Ascending aorta (tissue), 2 donors: ENCODE data around the gene B3GLCT. TPM values are rescaled to one million over a fixed set of nuclear protein-coding genes. Genes with fewer than 3 reads are reported as not detected.

Experiments
- DNase-seq, 2 donors: peaks; one replicate each; pipeline ENCODE4 v3.0.0-alpha.2; 2019; ENCODE audit warnings: low spot score in 2 of 2
- H3K27ac ChIP-seq, 2 donors: fragments of 200-600 bp; sonication (generic); one replicate each; pipeline ENCODE4 v1.5.1; 2016 to 2017; ENCODE audit warnings: mild to moderate bottlenecking in 1 of 2
- H3K27me3 ChIP-seq: fragments of 200-600 bp; sonication (generic); one replicate; pipeline ENCODE4 v1.5.1; 2017
- H3K36me3 ChIP-seq, 2 donors: fragments of 200-600 bp; sonication (generic); one replicate each; pipeline ENCODE4 v1.5.1; 2016
- H3K4me1 ChIP-seq, 2 donors: fragments of 200-600 bp; sonication (generic); one replicate each; pipeline ENCODE4 v1.5.1; 2016 to 2017; ENCODE audit warnings: mild to moderate bottlenecking in 1 of 2
- H3K4me3 ChIP-seq, 2 donors: fragments of 200-600 bp; sonication (generic); one replicate each; pipeline ENCODE4 v1.5.1; 2016 to 2017; ENCODE audit warnings: mild to moderate bottlenecking in 1 of 2
- H3K9me3 ChIP-seq, 2 donors: fragments of 200-600 bp; sonication (generic); one replicate each; pipeline ENCODE4 v1.5.1; 2016
- CTCF ChIP-seq, 3 experiments: fragments of 200-600 bp in 2 of 3; fragments of 450-650 bp in 1 of 3; sonication (generic) in 2 of 3; IDR thresholded peaks; one replicate each; pipeline ENCODE4 v1.5.1; 2016 to 2019; ENCODE audit warnings: antibody characterized with exemption in 3 of 3, mild to moderate bottlenecking in 1 of 3, moderate library complexity in 1 of 3
- intact Hi-C: fragments of 100-400 bp; cut with DNase I; formaldehyde crosslinking; loops from one replicate; pipeline ENCODE4 v1.15.1; 2023
- total RNA-seq: library from RNA; depleted of rRNA; stranded (reverse); fragments of >200 nt; gene quantifications from one replicate; pipeline ENCODE4 v1.1.0, GENCODE V29; 2016

Gene B3GLCT
- total RNA-seq, 1 donor from 2014 or later = 8.8 TPM

GRCh38 chr13:31168166-31168565 is 31.6 kb upstream of the B3GLCT start:
- Histone ChIP-seq H3K4me1 (no peaks in the 10 kb centered on the region), H3K27ac (no peak overlapping the region), H3K27me3 (no peaks in the 10 kb centered on the region), H3K9me3 (no peaks in the 10 kb centered on the region), H3K4me3 (no peak overlapping the region), H3K36me3 (no peaks in the 10 kb centered on the region)
- no peak for DNase-seq
- intact Hi-C loops = loop anchor here (10.0 kb wide), 2 partner anchors 703 to 1147 kb away; partner anchors contain the start of genes BRCA2, HMGB1 and ZAR1L
- TF ChIP-seq CTCF (IDR thresholded peaks at IDR 0.05) = no peak

GRCh38 chr13:31168736-31169135 is 31.0 kb upstream of the B3GLCT start:
- H3K9me3 ChIP-seq = no peaks in the 10 kb centered on the region
- H3K36me3 ChIP-seq = no peaks in the 10 kb centered on the region
- no peak for TF ChIP-seq CTCF (IDR thresholded peaks at IDR 0.05)
- H3K4me1 ChIP-seq = no peaks in the 10 kb centered on the region
- H3K27me3 ChIP-seq = no peaks in the 10 kb centered on the region
- no peak overlapping the region for H3K27ac ChIP-seq
- H3K4me3 ChIP-seq = no peak overlapping the region
- no peak for DNase-seq
- intact Hi-C loops = loop anchor here (10.0 kb wide), 2 partner anchors 704 to 1146 kb away; partner anchors contain the start of genes BRCA2, HMGB1 and ZAR1L

DNA sequence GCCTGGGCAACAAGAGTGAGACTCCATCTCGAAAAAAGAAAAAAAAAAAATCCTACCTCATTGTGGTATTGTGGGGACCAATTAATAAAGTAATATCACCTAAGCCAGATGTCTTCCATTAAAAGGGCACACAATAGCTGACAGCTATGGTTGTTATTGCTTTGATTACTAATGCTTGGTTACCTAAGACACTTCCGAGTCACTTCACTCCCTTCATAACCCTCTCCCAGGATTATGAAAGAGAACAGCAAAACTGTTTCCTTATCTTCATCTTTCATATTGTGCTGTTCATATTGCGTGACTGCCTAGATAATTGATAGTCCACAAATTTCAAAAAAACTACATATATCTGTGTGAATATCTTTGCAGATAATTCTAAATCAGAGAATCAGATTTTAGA is 27.8 kb upstream of the B3GLCT start:
- H3K36me3 ChIP-seq = no peaks in the 10 kb centered on the region
- DNase-seq = no peak
- H3K27me3 ChIP-seq = no peaks in the 10 kb centered on the region
- H3K4me3 ChIP-seq = no peak overlapping the region
- H3K4me1 ChIP-seq = no peaks in the 10 kb centered on the region
- intact Hi-C loops = no loop called here
- no peaks in the 10 kb centered on the region for H3K9me3 ChIP-seq
- H3K27ac ChIP-seq = no peak overlapping the region
- no peak for TF ChIP-seq CTCF (IDR thresholded peaks at IDR 0.05)

DNA sequence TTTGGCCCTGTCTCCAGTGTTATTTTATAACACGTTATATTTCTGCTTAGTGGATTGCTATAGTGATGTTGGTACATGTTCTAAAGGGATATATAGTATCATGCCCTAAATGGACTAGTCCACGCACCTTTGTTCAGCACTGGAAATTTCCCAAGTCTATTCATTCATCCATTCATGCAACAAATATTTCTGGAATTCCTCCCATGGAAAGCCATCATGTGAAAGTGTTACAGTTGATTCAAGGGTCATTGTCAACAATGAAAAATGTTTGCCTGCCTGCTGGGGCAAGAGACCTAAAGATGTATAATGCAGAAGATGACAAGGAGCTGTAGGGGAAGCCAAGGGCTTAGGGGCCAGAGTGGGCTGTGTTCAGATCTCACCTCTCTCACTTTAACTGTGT is 27.2 kb upstream of the B3GLCT start:
- no peak for DNase-seq
- Histone ChIP-seq H3K27ac (no peak overlapping the region), H3K27me3 (no peaks in the 10 kb centered on the region), H3K36me3 (no peaks in the 10 kb centered on the region), H3K9me3 (no peaks in the 10 kb centered on the region), H3K4me1 (no peaks in the 10 kb centered on the region), H3K4me3 (no peak overlapping the region)
- no peak for TF ChIP-seq CTCF (IDR thresholded peaks at IDR 0.05)
- intact Hi-C loops = no loop called here

DNA sequence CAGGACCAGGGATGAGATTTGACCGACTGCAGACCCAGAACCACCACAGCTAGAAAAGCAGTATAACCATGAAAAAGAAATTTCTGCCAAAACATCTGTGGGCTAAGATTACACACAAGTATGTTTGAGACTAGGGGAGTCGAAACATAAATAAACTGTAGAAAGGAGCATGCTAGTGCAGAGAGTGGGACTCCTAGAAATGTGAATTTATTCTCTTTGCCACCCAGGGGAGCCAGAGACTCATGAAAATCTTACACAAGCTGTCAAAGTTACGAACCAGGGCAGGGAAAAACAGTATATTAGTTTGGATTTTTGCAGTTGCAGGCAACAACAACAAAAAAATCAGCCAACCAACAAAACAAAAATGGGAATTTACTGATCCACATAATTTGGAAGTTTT is 25.8 kb upstream of the B3GLCT start:
- no peak overlapping the region for H3K4me3 ChIP-seq
- no peaks in the 10 kb centered on the region for H3K4me1 ChIP-seq
- DNase-seq = no peak
- H3K27me3 ChIP-seq = no peaks in the 10 kb centered on the region
- H3K36me3 ChIP-seq = no peaks in the 10 kb centered on the region
- intact Hi-C loops = no loop called here
- no peak overlapping the region for H3K27ac ChIP-seq
- no peaks in the 10 kb centered on the region for H3K9me3 ChIP-seq
- no peak for TF ChIP-seq CTCF (IDR thresholded peaks at IDR 0.05)
